Progenitor cell of endocrine pancreas (in vitro differentiated cells): ENCODE results near the gene NUDCD2. TPM values are rescaled to one million over a fixed set of nuclear protein-coding genes. Genes with fewer than 3 reads are reported as not detected.

Source experiments
- DNase-seq: peaks from one replicate; pipeline ENCODE4 v3.0.0; 2021; ENCODE audit warnings: low spot score; ENCODE audit not compliant: unreplicated experiment
- H3K27ac Mint-ChIP-seq: 2 replicates; pipeline ENCODE4 v1.8.0; 2021; ENCODE audit warnings: mild to moderate bottlenecking, moderate library complexity, mixed read lengths
- H3K27me3 Mint-ChIP-seq: 2 replicates; pipeline ENCODE4 v1.8.0; 2021; ENCODE audit warnings: mixed read lengths
- H3K36me3 Mint-ChIP-seq: 2 replicates; pipeline ENCODE4 v1.8.0; 2022; ENCODE audit warnings: mixed read lengths; ENCODE audit not compliant: insufficient read depth
- H3K4me1 Mint-ChIP-seq: 2 replicates; pipeline ENCODE4 v1.8.0; 2021; ENCODE audit warnings: low read depth, mixed read lengths
- H3K4me3 Mint-ChIP-seq: 2 replicates; pipeline ENCODE4 v1.8.0; 2021; ENCODE audit warnings: low read depth, mild to moderate bottlenecking, moderate library complexity, mixed read lengths
- H3K9me3 Mint-ChIP-seq: 2 replicates; pipeline ENCODE4 v1.8.0; 2021; ENCODE audit warnings: low read depth, mixed read lengths
- CTCF ChIP-seq: fragments of 200-600 bp; sonication (generic); IDR thresholded peaks from one replicate; pipeline ENCODE4 v1.5.0; 2021; ENCODE audit warnings: antibody characterized with exemption, mild to moderate bottlenecking; ENCODE audit not compliant: unreplicated experiment
- total RNA-seq: library from RNA; stranded (reverse); gene quantifications from 2 replicates; pipeline ENCODE4 v1.2.1, GENCODE V29; 2021

Gene NUDCD2
- total RNA-seq, 1 donor from 2014 or later, result 33.0 TPM

DNA sequence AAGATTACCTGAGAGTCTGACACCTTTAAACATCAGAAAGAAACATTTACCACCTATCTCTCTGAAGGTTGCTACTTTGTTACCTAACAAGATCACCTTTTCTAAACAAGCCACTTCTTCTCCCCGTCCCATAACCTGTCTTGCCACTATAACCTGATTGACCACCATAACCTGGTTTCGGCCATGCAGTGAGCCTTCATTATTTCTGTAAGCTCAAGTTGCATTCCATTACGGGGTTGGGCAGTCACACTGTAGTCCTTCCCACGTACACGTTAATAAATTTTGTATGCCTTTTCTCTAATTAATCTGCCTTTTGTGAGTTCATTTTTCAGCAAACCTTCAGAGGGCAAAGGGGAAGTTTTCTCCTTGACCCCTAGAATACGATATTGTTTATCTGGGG, 50.5 kb downstream of the NUDCD2 start:
- no peak overlapping the region for H3K4me3 Mint-ChIP-seq
- no peaks in the 10 kb centered on the region for H3K36me3 Mint-ChIP-seq
- H3K4me1 Mint-ChIP-seq, result peaks cover 11% of the 10 kb centered on the region
- no peak overlapping the region for H3K27ac Mint-ChIP-seq
- H3K27me3 Mint-ChIP-seq, result peaks cover 3% of the 10 kb centered on the region
- H3K9me3 Mint-ChIP-seq, result no peaks in the 10 kb centered on the region
- no peak for DNase-seq
- no peak for TF ChIP-seq CTCF

DNA sequence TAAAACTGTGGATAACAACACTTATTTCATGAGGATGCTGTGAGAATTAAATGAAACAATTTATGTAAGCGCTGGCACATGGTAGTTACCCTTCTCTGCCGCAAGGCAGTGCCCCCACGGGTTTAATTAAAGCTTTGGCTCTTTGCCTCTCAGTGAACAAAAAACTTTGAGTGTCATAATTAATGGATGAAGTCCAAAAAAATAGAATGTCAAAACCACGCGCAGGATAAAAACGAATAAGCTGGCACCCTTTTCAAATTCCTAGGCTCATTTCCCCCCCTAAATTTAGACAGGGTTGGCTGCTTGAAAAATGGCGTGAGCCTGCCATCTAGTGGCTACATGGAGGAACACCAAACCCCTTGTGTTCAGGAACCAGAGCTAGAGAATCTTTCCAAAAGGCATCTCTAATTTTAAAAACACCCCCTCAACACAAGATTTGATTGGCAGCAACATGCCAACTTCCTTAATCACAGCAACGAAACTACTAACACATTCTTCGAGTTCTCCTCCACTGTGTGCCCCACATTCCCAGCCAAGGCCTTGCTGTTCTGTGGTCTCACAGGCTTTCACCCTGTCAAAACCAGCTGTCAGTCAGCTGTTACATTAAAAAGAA, 51.5 kb downstream of the NUDCD2 start:
- Mint-ChIP-seq H3K4me3 (no peak overlapping the region), H3K27ac (no peak overlapping the region), H3K36me3 (no peaks in the 10 kb centered on the region), H3K9me3 (no peaks in the 10 kb centered on the region), H3K4me1 (peaks cover 16% of the 10 kb centered on the region), H3K27me3 (peaks cover under 1% of the 10 kb centered on the region)
- DNase-seq, result peak; percentile 35
- peak; percentile 93 for TF ChIP-seq CTCF

DNA sequence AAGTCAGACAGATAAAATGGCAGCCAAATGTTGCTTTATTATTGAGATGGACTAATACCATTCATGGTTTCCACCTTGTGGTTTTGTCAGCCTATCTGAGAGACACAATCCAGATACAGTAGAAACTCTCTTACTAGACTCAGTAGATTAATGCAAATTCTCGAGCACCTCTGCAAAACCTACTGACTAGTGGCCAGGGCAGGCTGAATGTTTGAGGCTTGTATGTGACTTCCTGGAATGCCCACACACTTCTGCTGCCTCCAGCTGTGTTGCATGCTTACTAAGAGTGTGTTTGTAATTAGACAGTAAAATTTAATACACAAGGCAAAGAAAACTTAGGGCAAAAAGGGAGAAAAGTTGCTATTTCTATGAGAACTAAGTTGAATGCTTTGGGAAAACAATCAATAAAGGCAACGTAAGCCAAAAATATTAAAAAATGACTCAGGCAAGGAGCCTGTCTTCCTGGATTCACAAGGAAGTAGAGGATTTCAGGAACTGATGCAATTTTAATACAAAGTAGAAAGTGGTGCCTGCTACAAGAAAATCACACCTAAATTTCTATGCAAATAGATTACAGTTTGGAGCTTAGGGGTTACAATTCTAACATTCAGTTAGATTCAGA, 52.8 kb downstream of the NUDCD2 start:
- H3K4me1 Mint-ChIP-seq, result peaks cover 16% of the 10 kb centered on the region
- H3K4me3 Mint-ChIP-seq, result no peak overlapping the region
- no peak for DNase-seq
- H3K36me3 Mint-ChIP-seq, result no peaks in the 10 kb centered on the region
- TF ChIP-seq CTCF, result no peak
- H3K9me3 Mint-ChIP-seq, result no peaks in the 10 kb centered on the region
- H3K27me3 Mint-ChIP-seq, result no peaks in the 10 kb centered on the region
- H3K27ac Mint-ChIP-seq, result no peak overlapping the region

DNA sequence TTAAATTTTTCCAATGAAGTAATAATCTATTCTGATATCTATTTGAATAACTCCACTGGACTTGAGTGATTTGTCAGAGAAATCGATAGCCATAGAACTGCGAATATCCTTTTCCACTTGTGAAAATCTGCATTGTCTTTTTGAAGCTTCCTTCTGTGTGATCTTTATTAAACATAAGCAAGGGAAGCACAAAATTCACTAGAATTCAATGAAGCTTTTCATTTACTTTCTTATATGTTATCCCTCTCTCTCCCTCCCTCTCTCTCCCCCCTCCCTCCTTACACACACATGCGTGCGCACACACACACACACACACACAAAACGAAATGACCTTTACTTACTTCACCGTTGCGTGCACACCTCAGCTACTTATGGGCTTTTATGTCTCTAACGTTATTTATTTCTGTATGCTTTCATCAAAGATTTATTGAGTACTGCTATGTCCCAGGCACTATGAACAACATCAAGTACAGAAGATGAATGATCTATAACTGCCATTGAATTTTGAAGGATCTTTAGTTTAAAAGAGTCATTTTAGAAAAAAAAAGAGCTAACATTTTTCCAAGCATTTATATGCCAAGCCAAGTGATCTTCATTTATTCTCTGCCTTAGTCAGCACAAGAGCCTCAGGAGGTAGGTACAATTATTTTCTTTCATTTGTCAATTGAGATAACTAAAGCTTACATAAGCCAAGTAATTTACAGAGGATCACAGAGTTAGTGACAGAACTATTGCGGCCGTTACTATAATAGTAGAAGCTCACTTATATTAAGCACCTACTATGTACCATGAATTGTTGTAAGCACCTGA, 55.3 kb downstream of the NUDCD2 start:
- DNase-seq, result no peak
- H3K27me3 Mint-ChIP-seq, result no peaks in the 10 kb centered on the region
- peaks cover 14% of the 10 kb centered on the region for H3K4me1 Mint-ChIP-seq
- H3K27ac Mint-ChIP-seq, result no peak overlapping the region
- H3K4me3 Mint-ChIP-seq, result no peak overlapping the region
- H3K36me3 Mint-ChIP-seq, result no peaks in the 10 kb centered on the region
- TF ChIP-seq CTCF, result no peak
- no peaks in the 10 kb centered on the region for H3K9me3 Mint-ChIP-seq

GRCh38 chr5:163402007-163402406, 57.9 kb downstream of the NUDCD2 start:
- Mint-ChIP-seq H3K27ac (no peak overlapping the region), H3K4me3 (no peak overlapping the region), H3K9me3 (no peaks in the 10 kb centered on the region), H3K36me3 (no peaks in the 10 kb centered on the region), H3K4me1 (peaks cover 15% of the 10 kb centered on the region), H3K27me3 (no peaks in the 10 kb centered on the region)
- TF ChIP-seq CTCF, result no peak
- DNase-seq, result no peak
